Mammary epithelial cell (primary cell): ENCODE results near the gene SLC38A1.

Experiments used
- CTCF ChIP-seq, 2 donors: IDR thresholded peaks in 1 of 2; conservative IDR thresholded peaks in 1 of 2; 2 replicates each; pipeline ENCODE4 v1.5.1; 2011 to 2012; ENCODE audit warnings: inconsistent platforms in 2 of 2, low read length in 2 of 2, mild to moderate bottlenecking in 2 of 2, control low read depth in 1 of 2, low read depth in 1 of 2; ENCODE audit not compliant: insufficient read depth in 1 of 2; ENCODE audit errors: extremely low read depth in 1 of 2
- EZH2 ChIP-seq: IDR thresholded peaks from 2 replicates; pipeline ENCODE4 v1.6.1; 2012; ENCODE audit warnings: low read length, inconsistent platforms, borderline replicate concordance

GRCh38 chr12:46296822-46297221 lies 28.0 kb upstream of the SLC38A1 start:
- TF ChIP-seq CTCF (conservative IDR thresholded peaks at IDR 0.05 in 1 of 2, IDR thresholded peaks at IDR 0.05 in 1 of 2; ENCODE audit: extremely low read depth in 1 of 2, insufficient read depth in 1 of 2, low read depth in 1 of 2, low read length in 2 of 2) (no peak), EZH2 (no peak)
